ENCODE measurements around the gene IL25.

GRCh38 chr14:23399136-23399535, 26.5 kb downstream of the IL25 start:
- TF ChIP-seq, protein P1, sequence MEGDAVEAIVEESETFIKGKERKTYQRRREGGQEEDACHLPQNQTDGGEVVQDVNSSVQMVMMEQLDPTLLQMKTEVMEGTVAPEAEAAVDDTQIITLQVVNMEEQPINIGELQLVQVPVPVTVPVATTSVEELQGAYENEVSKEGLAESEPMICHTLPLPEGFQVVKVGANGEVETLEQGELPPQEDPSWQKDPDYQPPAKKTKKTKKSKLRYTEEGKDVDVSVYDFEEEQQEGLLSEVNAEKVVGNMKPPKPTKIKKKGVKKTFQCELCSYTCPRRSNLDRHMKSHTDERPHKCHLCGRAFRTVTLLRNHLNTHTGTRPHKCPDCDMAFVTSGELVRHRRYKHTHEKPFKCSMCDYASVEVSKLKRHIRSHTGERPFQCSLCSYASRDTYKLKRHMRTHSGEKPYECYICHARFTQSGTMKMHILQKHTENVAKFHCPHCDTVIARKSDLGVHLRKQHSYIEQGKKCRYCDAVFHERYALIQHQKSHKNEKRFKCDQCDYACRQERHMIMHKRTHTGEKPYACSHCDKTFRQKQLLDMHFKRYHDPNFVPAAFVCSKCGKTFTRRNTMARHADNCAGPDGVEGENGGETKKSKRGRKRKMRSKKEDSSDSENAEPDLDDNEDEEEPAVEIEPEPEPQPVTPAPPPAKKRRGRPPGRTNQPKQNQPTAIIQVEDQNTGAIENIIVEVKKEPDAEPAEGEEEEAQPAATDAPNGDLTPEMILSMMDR (optimal IDR thresholded peaks at IDR 0.05 in 1 of 3, IDR thresholded peaks at IDR 0.05 in 1 of 3, conservative IDR thresholded peaks at IDR 0.05 in 1 of 3; ENCODE audit: extremely low read depth in 1 of 3, insufficient read depth in 2 of 3, low read length in 3 of 3) = no peak
- no peak for TF ChIP-seq EZH2 (IDR thresholded peaks at IDR 0.05; ENCODE audit: low read length)
